H1 (cell line): Measurements from ENCODE around the gene ADAD2.
"Not testable (repeated sequence)": the region's sequence is repeated elsewhere in the genome, so short reads cannot be mapped to it uniquely, and the experiment has no call there.

Experiments used
- BACH1 ChIP-seq: IDR thresholded peaks from 2 replicates; pipeline ENCODE4 v1.6.1; 2012; ENCODE audit warnings: low read length, improper control_type of control experiment
- CHD2 ChIP-seq: IDR thresholded peaks from 2 replicates; pipeline ENCODE4 v1.6.1; 2012; ENCODE audit warnings: low read length, improper control_type of control experiment
- EZH2 ChIP-seq: fragments of 200-600 bp; sonication (generic); IDR thresholded peaks from 2 replicates; pipeline ENCODE4 v1.7.1; 2012; ENCODE audit warnings: low read depth, mild to moderate bottlenecking, moderate library complexity, low read length, inconsistent platforms; ENCODE audit not compliant: severe bottlenecking

- TF ChIP-seq EZH2, CHD2, BACH1: not testable (repeated sequence)
Observed at GRCh38 chr16:84216144-84216543, 25.2 kb downstream of the ADAD2 start.
